Measurements from ENCODE around the gene MGAT4B.

MGAT4B gene

DNA sequence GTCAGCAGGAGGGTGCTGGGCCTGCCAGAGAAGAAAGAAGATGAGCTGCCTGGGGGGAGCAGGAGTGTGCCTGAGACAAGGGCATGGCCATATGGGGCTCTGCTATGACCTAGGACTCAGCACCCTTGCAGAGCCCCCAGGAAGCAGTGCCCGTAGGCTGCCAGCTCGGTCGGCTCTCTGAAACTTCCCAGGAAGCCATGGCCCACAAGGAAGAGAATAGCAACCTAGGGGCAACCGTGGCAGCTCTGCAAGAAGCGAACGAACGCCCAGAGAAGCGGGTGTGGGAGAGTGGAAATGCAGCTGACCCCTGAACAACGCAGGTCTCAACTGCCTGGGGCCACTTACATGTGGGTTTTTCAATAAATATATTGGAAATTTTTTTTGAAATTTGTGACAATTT, 23.5 kb downstream of the MGAT4B start:
- H3K4me3 ChIP-seq (ENCODE audit: insufficient read depth, low read length, poor library complexity, severe bottlenecking), result no peak overlapping the region
- no peaks in the 10 kb centered on the region for H3K9me2 ChIP-seq (replicated peaks; ENCODE audit: insufficient read depth, low read length)
- H3K9ac ChIP-seq (ENCODE audit: low read length), result no peak overlapping the region
- no peak for TF ChIP-seq EZH2phosphoT487 (conservative IDR thresholded peaks at IDR 0.05; ENCODE audit: low read length)
- TF ChIP-seq, protein P1, sequence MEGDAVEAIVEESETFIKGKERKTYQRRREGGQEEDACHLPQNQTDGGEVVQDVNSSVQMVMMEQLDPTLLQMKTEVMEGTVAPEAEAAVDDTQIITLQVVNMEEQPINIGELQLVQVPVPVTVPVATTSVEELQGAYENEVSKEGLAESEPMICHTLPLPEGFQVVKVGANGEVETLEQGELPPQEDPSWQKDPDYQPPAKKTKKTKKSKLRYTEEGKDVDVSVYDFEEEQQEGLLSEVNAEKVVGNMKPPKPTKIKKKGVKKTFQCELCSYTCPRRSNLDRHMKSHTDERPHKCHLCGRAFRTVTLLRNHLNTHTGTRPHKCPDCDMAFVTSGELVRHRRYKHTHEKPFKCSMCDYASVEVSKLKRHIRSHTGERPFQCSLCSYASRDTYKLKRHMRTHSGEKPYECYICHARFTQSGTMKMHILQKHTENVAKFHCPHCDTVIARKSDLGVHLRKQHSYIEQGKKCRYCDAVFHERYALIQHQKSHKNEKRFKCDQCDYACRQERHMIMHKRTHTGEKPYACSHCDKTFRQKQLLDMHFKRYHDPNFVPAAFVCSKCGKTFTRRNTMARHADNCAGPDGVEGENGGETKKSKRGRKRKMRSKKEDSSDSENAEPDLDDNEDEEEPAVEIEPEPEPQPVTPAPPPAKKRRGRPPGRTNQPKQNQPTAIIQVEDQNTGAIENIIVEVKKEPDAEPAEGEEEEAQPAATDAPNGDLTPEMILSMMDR (IDR thresholded peaks at IDR 0.05; ENCODE audit: insufficient read depth, low read length, poor library complexity, severe bottlenecking), result no peak
- no peaks in the 10 kb centered on the region for H3K79me2 ChIP-seq (ENCODE audit: insufficient read depth, low read length)
- H3K27ac ChIP-seq (ENCODE audit: low read depth, low read length), result no peak overlapping the region
- no peaks in the 10 kb centered on the region for H3F3A ChIP-seq (ENCODE audit: insufficient read depth)
- no peak overlapping the region for H2AFZ ChIP-seq (ENCODE audit: low read depth, low read length, severe bottlenecking)
- H3K4me2 ChIP-seq (ENCODE audit: low read depth, low read length, poor library complexity, severe bottlenecking), result no peak overlapping the region
- no peaks in the 10 kb centered on the region for H4K20me1 ChIP-seq (ENCODE audit: low read depth, low read length)
- H3K36me3 ChIP-seq (ENCODE audit: low read length), result no peaks in the 10 kb centered on the region
- no peaks in the 10 kb centered on the region for H3K9me3 ChIP-seq (ENCODE audit: insufficient read depth, low read length)
- H3K27me3 ChIP-seq (ENCODE audit: low read length), result no peaks in the 10 kb centered on the region

DNA sequence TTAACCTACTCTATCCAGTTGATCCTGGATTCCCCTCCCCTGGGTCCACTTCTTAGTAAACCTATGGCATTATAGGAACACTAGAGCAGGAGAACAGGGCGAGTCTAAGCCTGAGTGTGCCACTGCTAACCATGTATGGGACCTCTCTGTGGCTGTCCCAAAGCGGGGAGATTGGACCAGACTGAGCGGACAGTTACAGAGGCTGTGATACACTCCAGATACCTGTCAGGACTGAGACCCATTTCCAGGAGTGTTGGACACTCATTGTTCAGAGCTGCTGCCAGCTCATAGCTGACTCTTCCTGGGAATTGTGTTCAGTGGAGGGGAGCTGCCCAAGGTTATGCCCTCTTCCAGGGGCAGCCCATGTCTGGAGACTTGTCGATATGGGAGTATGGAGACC, 24.8 kb downstream of the MGAT4B start:
- H3K79me2 ChIP-seq (ENCODE audit: insufficient read depth, low read length), result no peaks in the 10 kb centered on the region
- no peak overlapping the region for H3K4me3 ChIP-seq (ENCODE audit: insufficient read depth, low read length, poor library complexity, severe bottlenecking)
- H3K27ac ChIP-seq (ENCODE audit: low read depth, low read length), result no peak overlapping the region
- H4K20me1 ChIP-seq (ENCODE audit: low read depth, low read length), result no peaks in the 10 kb centered on the region
- H3F3A ChIP-seq (ENCODE audit: insufficient read depth), result no peaks in the 10 kb centered on the region
- no peak overlapping the region for H3K4me2 ChIP-seq (ENCODE audit: low read depth, low read length, poor library complexity, severe bottlenecking)
- no peaks in the 10 kb centered on the region for H3K36me3 ChIP-seq (ENCODE audit: low read length)
- H3K9ac ChIP-seq (ENCODE audit: low read length), result no peak overlapping the region
- H2AFZ ChIP-seq (ENCODE audit: low read depth, low read length, severe bottlenecking), result no peak overlapping the region
- no peak for TF ChIP-seq EZH2phosphoT487 (conservative IDR thresholded peaks at IDR 0.05; ENCODE audit: low read length)
- TF ChIP-seq, protein P1 (IDR thresholded peaks at IDR 0.05; ENCODE audit: insufficient read depth, low read length, poor library complexity, severe bottlenecking), result no peak
- H3K9me2 ChIP-seq (replicated peaks; ENCODE audit: insufficient read depth, low read length), result no peaks in the 10 kb centered on the region
- H3K27me3 ChIP-seq (ENCODE audit: low read length), result no peaks in the 10 kb centered on the region
- no peaks in the 10 kb centered on the region for H3K9me3 ChIP-seq (ENCODE audit: insufficient read depth, low read length)

DNA sequence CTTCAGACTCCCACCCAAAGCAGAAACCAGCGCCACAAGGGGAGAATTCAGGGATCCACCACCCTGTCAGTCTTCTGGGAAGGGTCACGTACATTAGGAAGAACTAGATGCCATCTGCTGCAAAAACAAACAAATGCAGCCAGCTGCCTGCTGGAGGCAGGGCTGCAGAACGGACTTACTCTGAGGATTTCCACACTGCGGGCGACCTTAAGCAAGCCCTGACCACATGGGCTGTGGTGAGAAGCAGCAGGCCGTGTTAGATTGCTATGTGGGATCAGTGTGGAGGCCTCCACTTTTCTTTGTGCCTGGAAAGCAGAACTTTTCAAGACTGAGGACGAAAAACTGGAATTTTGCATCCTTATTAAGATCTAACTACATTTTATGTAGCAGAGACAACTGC, 26.3 kb downstream of the MGAT4B start:
- Histone ChIP-seq H3K9me3 (ENCODE audit: insufficient read depth, low read length) (no peaks in the 10 kb centered on the region), H3K4me2 (ENCODE audit: low read depth, low read length, poor library complexity, severe bottlenecking) (no peak overlapping the region), H3K9me2 (replicated peaks; ENCODE audit: insufficient read depth, low read length) (no peaks in the 10 kb centered on the region), H3K27me3 (ENCODE audit: low read length) (no peaks in the 10 kb centered on the region), H3F3A (ENCODE audit: insufficient read depth) (no peaks in the 10 kb centered on the region), H3K27ac (ENCODE audit: low read depth, low read length) (no peak overlapping the region), H4K20me1 (ENCODE audit: low read depth, low read length) (no peaks in the 10 kb centered on the region), H3K4me3 (ENCODE audit: insufficient read depth, low read length, poor library complexity, severe bottlenecking) (no peak overlapping the region), H3K36me3 (ENCODE audit: low read length) (no peaks in the 10 kb centered on the region; the same call in 1 of the 2 replicates), H3K79me2 (ENCODE audit: insufficient read depth, low read length) (no peaks in the 10 kb centered on the region), H2AFZ (ENCODE audit: low read depth, low read length, severe bottlenecking) (no peak overlapping the region), H3K9ac (ENCODE audit: low read length) (no peak overlapping the region)
- TF ChIP-seq EZH2phosphoT487 (conservative IDR thresholded peaks at IDR 0.05; ENCODE audit: low read length), result no peak
- TF ChIP-seq, protein P1 (IDR thresholded peaks at IDR 0.05; ENCODE audit: insufficient read depth, low read length, poor library complexity, severe bottlenecking), result no peak
